Neural cell (in vitro differentiated cells): ENCODE measurements around the gene SDCCAG8. TPM values are rescaled to one million over a fixed set of nuclear protein-coding genes. Genes with fewer than 3 reads are reported as not detected.

ENCODE experiments used
- H2AFZ ChIP-seq: fragments of 200-600, 300-800 bp; sonication (generic), shearing (Covaris generic); 2 replicates; pipeline ENCODE4 v1.6.0; 2014; ENCODE audit warnings: low read depth, mild to moderate bottlenecking, antibody characterized with exemption, low read length, moderate library complexity
- H3F3A ChIP-seq: fragments of 200-600 bp; shearing (Covaris generic); 2 replicates; pipeline ENCODE4 v1.6.1; 2016; ENCODE audit warnings: mild to moderate bottlenecking, moderate library complexity, mixed read lengths, antibody characterized with exemption, low read length; ENCODE audit not compliant: insufficient read depth, poor library complexity, severe bottlenecking
- H3K27ac ChIP-seq: fragments of 200-600, 300-800 bp; sonication (generic), shearing (Covaris generic); 2 replicates; pipeline ENCODE4 v1.5.1; 2014; ENCODE audit warnings: mild to moderate bottlenecking, low read length, moderate library complexity
- H3K27me3 ChIP-seq: fragments of 300-800, 200-600 bp; sonication (generic), shearing (Covaris generic); 2 replicates; pipeline ENCODE4 v1.6.0; 2014; ENCODE audit warnings: mild to moderate bottlenecking, low read depth, low read length, moderate library complexity; ENCODE audit not compliant: insufficient read depth
- H3K36me3 ChIP-seq: fragments of 300-800, 200-600 bp; sonication (generic), shearing (Covaris generic); 2 replicates; pipeline ENCODE4 v1.5.1; 2014; ENCODE audit warnings: mild to moderate bottlenecking, antibody characterized with exemption, low read length, moderate library complexity; ENCODE audit not compliant: insufficient read depth
- H3K4me2 ChIP-seq: fragments of 300-800, 200-600 bp; sonication (generic), shearing (Covaris generic); 2 replicates; pipeline ENCODE4 v1.6.0; 2014; ENCODE audit warnings: mild to moderate bottlenecking, low read length
- H3K4me3 ChIP-seq: fragments of 300-800, 200-600 bp; sonication (generic), shearing (Covaris generic); 2 replicates; pipeline ENCODE4 v1.5.1; 2014; ENCODE audit warnings: mild to moderate bottlenecking, low read length, moderate library complexity
- H3K79me2 ChIP-seq: fragments of 200-600 bp; shearing (Covaris generic); replicated peaks from 2 replicates; pipeline ENCODE4 v1.6.0; 2014; ENCODE audit warnings: mild to moderate bottlenecking, low read length, moderate library complexity; ENCODE audit not compliant: insufficient read depth
- H3K9ac ChIP-seq: fragments of 300-800, 200-600 bp; sonication (generic), shearing (Covaris generic); 2 replicates; pipeline ENCODE4 v1.6.1; 2016; ENCODE audit warnings: mild to moderate bottlenecking, low read length, mixed read lengths
- H3K9me2 ChIP-seq: fragments of 200-600 bp; shearing (Covaris generic); 2 replicates; pipeline ENCODE4 v1.6.1; 2016; ENCODE audit warnings: mild to moderate bottlenecking, low read length, mixed read lengths; ENCODE audit not compliant: insufficient read depth
- H3K9me3 ChIP-seq: fragments of 200-600, 300-800 bp; sonication (generic), shearing (Covaris generic); 2 replicates; pipeline ENCODE4 v1.6.1; 2016; ENCODE audit warnings: mild to moderate bottlenecking, mixed run types, low read length, moderate library complexity, mixed read lengths
- H4K20me1 ChIP-seq: fragments of 200-600 bp; shearing (Covaris generic); 2 replicates; pipeline ENCODE4 v1.6.1; 2016; ENCODE audit warnings: mild to moderate bottlenecking, mixed run types; ENCODE audit not compliant: insufficient read depth
- EP300 ChIP-seq: fragments of 450-650 bp; conservative IDR thresholded peaks from 2 replicates; pipeline ENCODE4 v1.6.1; 2014; ENCODE audit warnings: antibody characterized with exemption, mild to moderate bottlenecking, moderate library complexity; ENCODE audit not compliant: poor library complexity, severe bottlenecking
- EZH2 ChIP-seq: fragments of 200-600, 300-800 bp; shearing (Covaris generic), sonication (generic); IDR thresholded peaks from 2 replicates; pipeline ENCODE4 v1.6.1; 2014; ENCODE audit warnings: antibody characterized with exemption, low read length, borderline replicate concordance, mild to moderate bottlenecking; ENCODE audit not compliant: insufficient read depth, poor library complexity, severe bottlenecking
- MXI1 ChIP-seq: fragments of 450-650 bp; conservative IDR thresholded peaks from 2 replicates; pipeline ENCODE4 v1.6.1; 2014; ENCODE audit warnings: antibody characterized with exemption, mild to moderate bottlenecking; ENCODE audit not compliant: poor library complexity, severe bottlenecking
- POLR2AphosphoS5 ChIP-seq: IDR thresholded peaks from 2 replicates; pipeline ENCODE4 v1.6.1; 2012
- RAD21 ChIP-seq: fragments of 450-650 bp; conservative IDR thresholded peaks from 2 replicates; pipeline ENCODE4 v1.6.1; 2014; ENCODE audit warnings: antibody characterized with exemption, mild to moderate bottlenecking, moderate library complexity
- SMC3 ChIP-seq: fragments of 450-650 bp; conservative IDR thresholded peaks from 2 replicates; pipeline ENCODE4 v1.6.1; 2014; ENCODE audit warnings: antibody characterized with exemption, mild to moderate bottlenecking, moderate library complexity; ENCODE audit not compliant: poor library complexity
- TAF1 ChIP-seq: IDR thresholded peaks from 2 replicates; pipeline ENCODE4 v1.6.1; 2012; ENCODE audit warnings: low read depth
- polyA plus RNA-seq: library from polyadenylated mRNA; depleted of rRNA; stranded (reverse); fragments of >200 nt; gene quantifications from 2 replicates; pipeline ENCODE4 v1.2.3, GENCODE V29; 2014
- TF ChIP-seq, protein P1 (sequence below): fragments of 450-650 bp; IDR thresholded peaks from 2 replicates; pipeline ENCODE4 v1.5.1; 2014; ENCODE audit warnings: antibody characterized with exemption, mild to moderate bottlenecking, moderate library complexity; ENCODE audit not compliant: poor library complexity, severe bottlenecking
- TF ChIP-seq, protein P2 (sequence below): IDR thresholded peaks from 2 replicates; pipeline ENCODE4 v1.6.1; 2012; ENCODE audit warnings: borderline replicate concordance

Gene SDCCAG8
- polyA plus RNA-seq, 1 donor from 2014 or later = 32.2 TPM

DNA sequence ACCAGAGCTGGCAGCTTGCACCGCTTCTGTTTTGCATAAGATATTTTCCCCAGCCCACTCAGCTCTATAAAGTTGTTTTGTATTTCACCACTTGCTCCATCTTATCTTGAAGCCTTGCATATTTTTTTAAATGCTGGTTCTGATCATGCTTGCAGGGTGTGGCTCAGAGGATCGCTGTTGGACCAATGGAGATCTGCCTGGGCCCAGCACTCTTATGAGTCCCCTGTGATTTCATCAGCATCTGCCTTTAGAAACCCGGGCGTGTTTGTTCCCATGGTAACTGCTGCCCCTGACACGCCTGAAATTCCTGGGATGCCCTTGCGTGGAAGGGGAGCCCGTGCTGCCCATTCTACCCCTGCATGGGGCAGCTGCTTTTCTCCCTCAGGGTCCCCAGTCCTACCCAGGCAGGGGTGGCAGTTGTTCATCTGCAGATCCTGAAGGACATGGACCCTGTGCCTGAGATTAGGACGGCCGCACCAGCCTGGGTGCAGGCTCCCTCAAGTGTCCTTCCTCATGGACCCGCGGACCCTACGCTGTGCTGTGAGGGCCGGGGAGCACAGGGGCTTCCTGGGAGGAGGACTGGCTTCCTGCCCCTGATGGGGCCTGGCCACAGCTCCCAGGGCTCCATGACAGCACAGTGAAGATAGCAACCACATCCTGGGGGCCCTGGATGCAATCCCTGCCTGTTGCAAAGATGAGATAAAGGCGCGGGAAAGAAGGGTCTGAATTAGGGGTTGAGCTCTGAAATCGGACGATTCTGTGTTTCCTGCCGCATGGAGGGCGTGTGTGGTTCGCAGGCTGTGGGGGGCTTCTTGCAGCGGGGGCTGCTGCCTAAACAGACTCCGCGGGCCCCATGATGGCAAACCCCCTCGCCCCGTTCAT is 226.5 kb downstream of the SDCCAG8 start:
- no peak overlapping the region for H2AFZ ChIP-seq

DNA sequence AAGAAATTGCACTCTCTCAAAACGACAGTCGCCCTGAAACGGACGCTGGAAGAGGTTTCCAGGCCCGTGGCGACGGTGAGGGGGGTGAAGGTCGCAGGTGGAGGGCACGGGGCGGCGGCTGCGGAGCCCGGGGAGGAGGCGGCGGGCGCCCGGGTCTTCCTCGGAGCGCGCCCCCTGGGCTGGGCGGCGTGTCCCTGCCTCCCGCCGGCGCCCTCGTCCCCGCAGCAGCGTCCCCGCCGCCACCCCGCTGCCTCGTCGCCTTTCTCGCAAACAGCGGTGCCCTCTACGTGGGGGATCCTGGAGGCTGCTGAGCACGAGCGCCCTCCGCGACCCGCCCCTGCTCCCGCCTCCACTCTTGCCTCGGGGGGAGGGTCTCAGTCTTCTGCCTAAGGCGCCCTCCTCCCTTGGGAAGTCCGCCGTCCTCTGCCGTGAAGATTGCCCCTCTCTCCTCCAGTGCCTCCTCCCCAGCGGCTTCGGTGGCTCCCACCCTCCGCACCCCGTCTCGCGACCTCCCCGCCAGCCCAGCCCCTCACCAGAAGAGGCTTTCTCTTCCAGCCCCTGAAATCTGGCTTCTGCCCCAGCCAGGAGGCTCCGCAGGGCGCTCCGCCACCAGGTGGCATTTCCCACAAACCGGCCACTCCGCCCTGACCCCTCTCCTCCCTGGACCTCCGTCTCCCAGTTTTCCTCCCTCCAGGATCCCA is 227.4 kb downstream of the SDCCAG8 start:
- H3K36me3 ChIP-seq = no peaks in the 10 kb centered on the region
- H3K4me2 ChIP-seq = no peak overlapping the region
- no peaks in the 10 kb centered on the region for H3K79me2 ChIP-seq
- TF ChIP-seq EZH2 (no peak), TAF1 (no peak), SMC3 (no peak), RAD21 (no peak), POLR2AphosphoS5 (no peak), EP300 (no peak)
- TF ChIP-seq, protein P1, sequence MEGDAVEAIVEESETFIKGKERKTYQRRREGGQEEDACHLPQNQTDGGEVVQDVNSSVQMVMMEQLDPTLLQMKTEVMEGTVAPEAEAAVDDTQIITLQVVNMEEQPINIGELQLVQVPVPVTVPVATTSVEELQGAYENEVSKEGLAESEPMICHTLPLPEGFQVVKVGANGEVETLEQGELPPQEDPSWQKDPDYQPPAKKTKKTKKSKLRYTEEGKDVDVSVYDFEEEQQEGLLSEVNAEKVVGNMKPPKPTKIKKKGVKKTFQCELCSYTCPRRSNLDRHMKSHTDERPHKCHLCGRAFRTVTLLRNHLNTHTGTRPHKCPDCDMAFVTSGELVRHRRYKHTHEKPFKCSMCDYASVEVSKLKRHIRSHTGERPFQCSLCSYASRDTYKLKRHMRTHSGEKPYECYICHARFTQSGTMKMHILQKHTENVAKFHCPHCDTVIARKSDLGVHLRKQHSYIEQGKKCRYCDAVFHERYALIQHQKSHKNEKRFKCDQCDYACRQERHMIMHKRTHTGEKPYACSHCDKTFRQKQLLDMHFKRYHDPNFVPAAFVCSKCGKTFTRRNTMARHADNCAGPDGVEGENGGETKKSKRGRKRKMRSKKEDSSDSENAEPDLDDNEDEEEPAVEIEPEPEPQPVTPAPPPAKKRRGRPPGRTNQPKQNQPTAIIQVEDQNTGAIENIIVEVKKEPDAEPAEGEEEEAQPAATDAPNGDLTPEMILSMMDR = no peak
- H3K27ac ChIP-seq = no peak overlapping the region
- no peak overlapping the region for H2AFZ ChIP-seq
- H3K9ac ChIP-seq = no peak overlapping the region
- H3K9me2 ChIP-seq = no peaks in the 10 kb centered on the region
- H3K27me3 ChIP-seq = peaks cover 3% of the 10 kb centered on the region
- no peak overlapping the region for H3K4me3 ChIP-seq
- H3K9me3 ChIP-seq = no peaks in the 10 kb centered on the region
- no peaks in the 10 kb centered on the region for H3F3A ChIP-seq
- no peaks in the 10 kb centered on the region for H4K20me1 ChIP-seq

More for the DNA sequence above, 226.5 kb downstream of the SDCCAG8 start:
- Histone ChIP-seq H3K9ac (no peak overlapping the region), H3K4me3 (no peak overlapping the region), H3F3A (no peaks in the 10 kb centered on the region), H3K9me2 (no peaks in the 10 kb centered on the region), H3K4me2 (no peak overlapping the region), H3K27ac (no peak overlapping the region), H3K36me3 (no peaks in the 10 kb centered on the region), H3K27me3 (peaks cover 3% of the 10 kb centered on the region), H3K9me3 (no peaks in the 10 kb centered on the region), H3K79me2 (no peaks in the 10 kb centered on the region), H4K20me1 (no peaks in the 10 kb centered on the region)
- no peak for TF ChIP-seq SMC3
- TF ChIP-seq EZH2 = no peak
- TF ChIP-seq EP300 = no peak
- TF ChIP-seq MXI1 = no peak
- no peak for TF ChIP-seq POLR2AphosphoS5
- TF ChIP-seq, protein P1 = no peak
- no peak for TF ChIP-seq RAD21
- TF ChIP-seq, protein P2, sequence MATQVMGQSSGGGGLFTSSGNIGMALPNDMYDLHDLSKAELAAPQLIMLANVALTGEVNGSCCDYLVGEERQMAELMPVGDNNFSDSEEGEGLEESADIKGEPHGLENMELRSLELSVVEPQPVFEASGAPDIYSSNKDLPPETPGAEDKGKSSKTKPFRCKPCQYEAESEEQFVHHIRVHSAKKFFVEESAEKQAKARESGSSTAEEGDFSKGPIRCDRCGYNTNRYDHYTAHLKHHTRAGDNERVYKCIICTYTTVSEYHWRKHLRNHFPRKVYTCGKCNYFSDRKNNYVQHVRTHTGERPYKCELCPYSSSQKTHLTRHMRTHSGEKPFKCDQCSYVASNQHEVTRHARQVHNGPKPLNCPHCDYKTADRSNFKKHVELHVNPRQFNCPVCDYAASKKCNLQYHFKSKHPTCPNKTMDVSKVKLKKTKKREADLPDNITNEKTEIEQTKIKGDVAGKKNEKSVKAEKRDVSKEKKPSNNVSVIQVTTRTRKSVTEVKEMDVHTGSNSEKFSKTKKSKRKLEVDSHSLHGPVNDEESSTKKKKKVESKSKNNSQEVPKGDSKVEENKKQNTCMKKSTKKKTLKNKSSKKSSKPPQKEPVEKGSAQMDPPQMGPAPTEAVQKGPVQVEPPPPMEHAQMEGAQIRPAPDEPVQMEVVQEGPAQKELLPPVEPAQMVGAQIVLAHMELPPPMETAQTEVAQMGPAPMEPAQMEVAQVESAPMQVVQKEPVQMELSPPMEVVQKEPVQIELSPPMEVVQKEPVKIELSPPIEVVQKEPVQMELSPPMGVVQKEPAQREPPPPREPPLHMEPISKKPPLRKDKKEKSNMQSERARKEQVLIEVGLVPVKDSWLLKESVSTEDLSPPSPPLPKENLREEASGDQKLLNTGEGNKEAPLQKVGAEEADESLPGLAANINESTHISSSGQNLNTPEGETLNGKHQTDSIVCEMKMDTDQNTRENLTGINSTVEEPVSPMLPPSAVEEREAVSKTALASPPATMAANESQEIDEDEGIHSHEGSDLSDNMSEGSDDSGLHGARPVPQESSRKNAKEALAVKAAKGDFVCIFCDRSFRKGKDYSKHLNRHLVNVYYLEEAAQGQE = no peak
- no peak for TF ChIP-seq TAF1
